Rectal smooth muscle tissue (tissue), 1 donor: Measurements from ENCODE around the gene MYH7.

ENCODE experiments used
- H3K27ac ChIP-seq: one replicate; pipeline ENCODE4 v1.7.0; 2013; ENCODE audit warnings: low read depth, low read length, inconsistent platforms
- H3K27me3 ChIP-seq: one replicate; pipeline ENCODE4 v1.7.0; 2013; ENCODE audit warnings: low read length; ENCODE audit not compliant: control insufficient read depth, insufficient read depth
- H3K36me3 ChIP-seq: one replicate; pipeline ENCODE4 v1.7.0; 2013; ENCODE audit warnings: low read length; ENCODE audit not compliant: control insufficient read depth, insufficient read depth
- H3K4me1 ChIP-seq: one replicate; pipeline ENCODE4 v1.7.0; 2013; ENCODE audit warnings: low read length; ENCODE audit not compliant: control insufficient read depth, insufficient read depth
- H3K4me3 ChIP-seq: one replicate; pipeline ENCODE4 v1.7.0; 2013; ENCODE audit warnings: low read length
- H3K9ac ChIP-seq: one replicate; pipeline ENCODE4 v1.7.0; 2013; ENCODE audit warnings: low read length

MYH7 gene

DNA sequence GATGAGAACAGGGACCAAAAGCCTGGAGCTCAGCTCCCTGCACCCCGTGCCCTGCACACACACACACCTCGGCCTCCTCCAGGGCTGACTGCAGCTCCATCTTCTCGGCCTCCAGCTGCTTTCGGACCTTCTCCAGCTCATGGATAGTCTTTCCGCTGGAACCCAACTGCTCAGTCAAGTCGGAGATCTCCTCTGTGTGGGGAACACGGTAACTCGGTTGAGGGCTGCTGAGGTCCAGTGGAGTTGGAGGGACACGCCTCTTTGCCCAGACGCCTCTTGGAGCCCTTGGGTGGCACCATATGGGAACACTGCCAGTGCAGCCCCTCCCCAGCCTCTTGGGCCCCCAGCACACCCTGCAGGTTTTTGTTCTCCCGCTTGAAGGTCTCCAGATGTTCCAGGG, 18.7 kb downstream of the MYH7 start:
- no peak overlapping the region for H3K9ac ChIP-seq
- H3K27me3 ChIP-seq: peaks cover 2% of the 10 kb centered on the region
- no peaks in the 10 kb centered on the region for H3K36me3 ChIP-seq
- H3K27ac ChIP-seq: no peak overlapping the region
- no peak overlapping the region for H3K4me3 ChIP-seq
- no peaks in the 10 kb centered on the region for H3K4me1 ChIP-seq

DNA sequence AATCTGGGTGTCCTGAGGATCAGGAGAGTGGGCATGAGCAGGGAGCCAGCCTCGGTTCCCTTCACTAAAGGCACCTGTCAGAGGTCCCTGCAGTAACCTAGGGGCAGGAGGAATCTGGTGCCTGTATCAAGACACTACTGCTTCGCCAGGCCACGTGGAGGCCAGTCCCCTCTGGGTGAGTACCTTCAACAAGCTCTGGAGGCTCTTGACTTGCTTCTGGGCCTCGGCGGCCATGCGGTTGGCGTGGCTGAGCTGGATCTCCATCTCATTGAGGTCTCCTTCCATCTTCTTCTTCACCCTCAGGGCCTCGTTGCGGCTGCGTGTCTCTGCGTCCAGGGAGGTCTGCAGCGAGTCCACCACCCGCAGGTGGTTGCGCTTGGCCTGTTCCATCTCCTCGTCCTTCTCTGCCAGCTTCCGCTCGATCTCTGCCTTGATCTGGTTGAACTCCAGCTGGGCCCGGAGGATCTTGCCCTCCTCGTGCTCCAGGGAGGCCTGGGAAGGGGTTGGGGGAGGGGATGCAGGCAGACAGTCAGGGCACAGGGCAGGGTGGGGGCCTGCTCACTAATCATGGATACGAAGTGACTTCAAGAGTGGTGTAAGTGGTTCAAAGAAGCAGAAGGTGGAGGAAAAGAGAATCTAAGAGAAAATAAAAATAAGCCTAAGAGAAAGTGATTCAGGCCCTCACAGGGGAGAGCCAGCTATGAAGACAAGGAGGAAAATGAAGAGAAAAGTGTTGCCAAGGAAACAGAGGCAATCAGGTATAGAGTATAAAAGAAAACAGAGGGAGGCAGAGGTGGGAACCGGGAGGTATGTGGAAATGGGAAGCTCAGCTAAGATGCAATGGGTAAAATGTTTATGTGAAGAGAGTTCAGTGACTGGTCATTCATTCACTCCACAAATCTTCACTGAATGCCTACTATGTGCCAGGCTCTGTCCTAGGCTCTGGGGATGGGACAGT, 19.4 kb downstream of the MYH7 start:
- Histone ChIP-seq H3K4me1 (no peaks in the 10 kb centered on the region), H3K27ac (no peak overlapping the region), H3K4me3 (no peak overlapping the region), H3K9ac (no peak overlapping the region), H3K36me3 (no peaks in the 10 kb centered on the region), H3K27me3 (peaks cover 2% of the 10 kb centered on the region)

DNA sequence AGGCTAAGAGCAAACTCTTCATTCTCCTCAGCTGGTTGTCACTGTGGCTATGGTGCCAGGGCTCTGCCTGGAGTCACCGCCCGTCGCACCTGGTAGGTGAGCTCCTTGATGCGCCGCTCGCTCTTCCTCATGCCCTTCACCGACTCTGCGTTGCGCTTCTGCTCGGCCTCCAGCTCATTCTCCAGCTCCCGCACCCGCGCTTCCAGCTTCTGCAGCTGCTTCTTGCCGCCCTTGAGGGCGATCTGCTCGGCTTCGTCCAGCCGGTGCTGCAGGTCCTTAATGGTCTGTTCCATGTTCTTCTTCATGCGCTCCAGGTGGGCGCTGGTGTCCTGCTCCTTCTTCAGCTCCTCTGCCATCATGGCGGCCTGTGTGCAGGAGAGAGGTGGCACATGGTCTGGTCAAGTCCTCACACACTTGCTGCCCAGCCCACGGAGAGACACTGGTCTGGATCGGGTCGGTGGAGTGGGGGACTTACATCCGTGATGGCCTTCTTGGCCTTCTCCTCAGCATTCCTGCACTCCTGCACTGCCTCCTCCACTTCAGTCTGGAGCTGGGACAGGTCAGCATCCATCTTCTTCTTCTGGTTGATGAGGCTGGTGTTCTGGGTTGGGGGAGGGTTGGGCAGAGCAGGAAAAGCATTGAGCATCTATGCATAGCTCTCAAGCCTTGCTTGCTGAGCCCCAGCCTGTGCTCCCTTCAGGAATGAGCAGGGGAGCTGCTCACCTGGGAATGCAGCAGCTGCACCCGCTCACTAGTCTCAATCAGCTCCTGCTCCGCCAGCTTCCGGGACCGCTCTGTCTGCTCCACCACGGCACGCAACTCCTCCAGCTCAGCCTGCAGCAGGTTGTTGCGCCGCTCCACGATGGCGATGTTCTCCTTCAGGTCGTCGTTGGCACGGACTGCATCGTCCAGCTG, 20.3 kb downstream of the MYH7 start:
- H3K9ac ChIP-seq: no peak overlapping the region
- peaks cover 2% of the 10 kb centered on the region for H3K27me3 ChIP-seq
- H3K27ac ChIP-seq: no peak overlapping the region
- no peaks in the 10 kb centered on the region for H3K36me3 ChIP-seq
- no peak overlapping the region for H3K4me3 ChIP-seq
- H3K4me1 ChIP-seq: no peaks in the 10 kb centered on the region

DNA sequence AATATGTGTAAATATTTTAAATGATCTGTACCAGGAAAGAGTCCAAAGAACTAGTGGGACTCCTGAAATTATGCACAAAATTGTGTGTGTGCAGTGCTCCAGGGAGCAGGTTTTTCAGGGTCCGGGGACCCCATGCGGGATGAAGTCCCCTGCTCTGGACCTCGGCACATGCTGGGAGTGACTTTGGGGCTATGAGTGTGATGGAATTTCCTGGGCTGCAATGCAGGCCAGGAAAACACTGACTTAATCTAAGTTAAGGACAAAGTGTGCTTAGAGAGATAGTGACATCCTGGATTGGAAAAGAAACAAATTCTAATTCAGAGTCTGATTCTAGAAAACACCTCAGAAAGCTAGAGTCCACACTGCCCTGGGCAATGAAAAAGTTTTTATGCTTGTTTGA, 21.2 kb downstream of the MYH7 start:
- H3K27me3 ChIP-seq: peaks cover 2% of the 10 kb centered on the region
- H3K4me3 ChIP-seq: no peak overlapping the region
- H3K36me3 ChIP-seq: no peaks in the 10 kb centered on the region
- H3K4me1 ChIP-seq: no peaks in the 10 kb centered on the region
- H3K9ac ChIP-seq: no peak overlapping the region
- no peak overlapping the region for H3K27ac ChIP-seq

DNA sequence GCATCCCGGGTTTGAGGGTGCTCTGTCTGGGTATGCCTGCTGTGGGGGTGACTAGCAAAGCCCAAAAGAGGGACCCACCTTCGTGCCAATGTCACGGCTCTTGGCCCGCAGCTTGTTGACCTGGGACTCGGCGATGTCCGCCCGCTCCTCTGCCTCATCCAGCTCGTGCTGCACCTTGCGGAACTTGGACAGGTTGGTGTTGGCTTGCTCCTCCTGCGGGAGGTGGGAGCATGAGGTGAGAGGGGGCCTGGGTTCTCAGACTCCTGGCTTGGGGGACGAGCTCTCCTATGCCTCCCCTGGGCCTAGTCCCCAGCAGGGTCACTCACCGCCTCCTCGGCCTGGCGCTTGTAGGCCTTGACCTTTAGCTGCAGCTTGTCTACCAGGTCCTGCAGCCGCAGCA, 21.8 kb downstream of the MYH7 start:
- Histone ChIP-seq H3K4me1 (no peaks in the 10 kb centered on the region), H3K36me3 (no peaks in the 10 kb centered on the region), H3K4me3 (no peak overlapping the region), H3K9ac (no peak overlapping the region), H3K27ac (no peak overlapping the region), H3K27me3 (peaks cover 2% of the 10 kb centered on the region)

- no peak overlapping the region for H3K4me3 ChIP-seq
- H3K4me1 ChIP-seq: no peaks in the 10 kb centered on the region
- no peak overlapping the region for H3K27ac ChIP-seq
- H3K9ac ChIP-seq: no peak overlapping the region
- H3K27me3 ChIP-seq: no peaks in the 10 kb centered on the region
- no peaks in the 10 kb centered on the region for H3K36me3 ChIP-seq
Observed at GRCh38 chr14:23411563-23412525, 23.6 kb downstream of the MYH7 start.

DNA sequence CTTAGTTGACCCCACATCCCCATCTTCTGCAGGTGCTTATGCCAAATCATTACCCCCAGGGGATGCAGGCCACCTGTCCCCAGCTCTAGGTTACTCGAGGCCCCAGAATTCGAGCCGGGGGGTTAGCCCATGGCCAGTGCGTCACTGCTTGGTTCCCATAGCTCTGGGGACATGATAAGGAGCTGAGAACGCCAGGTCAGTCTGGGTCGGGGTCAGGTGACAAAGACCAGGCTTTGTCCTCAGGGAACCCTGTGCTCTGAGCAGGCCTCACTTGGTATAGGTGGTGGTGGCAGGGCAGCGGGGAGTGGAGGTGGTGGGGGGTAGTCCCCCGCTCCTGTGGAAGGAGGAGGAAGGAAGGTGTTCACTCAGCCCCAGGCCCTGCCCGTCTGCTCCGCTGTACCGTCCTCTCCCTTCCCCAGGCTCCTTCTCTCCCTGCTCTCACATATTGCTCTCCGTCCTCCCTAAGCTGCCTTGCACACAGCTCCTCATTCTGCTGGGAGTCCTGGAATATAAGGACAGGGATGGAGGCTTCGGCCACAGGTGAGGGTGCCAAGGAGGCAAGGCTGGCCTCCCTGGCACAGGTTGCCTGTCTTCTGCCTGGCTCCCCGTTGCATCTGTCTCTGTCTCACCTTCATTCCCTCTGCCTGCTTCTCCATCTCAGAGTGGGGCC, 25.4 kb downstream of the MYH7 start:
- H3K4me1 ChIP-seq: no peaks in the 10 kb centered on the region
- no peak overlapping the region for H3K9ac ChIP-seq
- H3K4me3 ChIP-seq: no peak overlapping the region
- no peaks in the 10 kb centered on the region for H3K36me3 ChIP-seq
- H3K27me3 ChIP-seq: no peaks in the 10 kb centered on the region
- no peak overlapping the region for H3K27ac ChIP-seq

GRCh38 chr14:23409475-23409874, 26.0 kb downstream of the MYH7 start:
- Histone ChIP-seq H3K27ac (no peak overlapping the region), H3K9ac (no peak overlapping the region), H3K4me3 (no peak overlapping the region)

DNA sequence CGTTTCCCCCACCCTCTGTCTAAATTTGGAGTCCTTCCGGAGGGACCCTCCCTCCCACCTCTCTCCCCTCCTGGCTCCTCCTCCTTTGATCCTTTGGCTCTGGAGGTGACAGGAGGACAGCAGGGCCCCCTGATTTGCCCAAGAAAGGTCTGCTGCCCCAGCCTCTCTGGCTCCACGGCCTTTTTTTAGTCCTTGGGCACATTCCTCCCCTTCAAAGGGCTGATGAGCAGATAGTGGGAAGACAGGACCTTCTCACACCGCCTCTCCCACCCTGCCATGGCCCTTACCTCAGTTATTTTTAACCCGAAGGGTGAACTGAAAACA, 27.2 kb downstream of the MYH7 start:
- no peaks in the 10 kb centered on the region for H3K27me3 ChIP-seq
- H3K36me3 ChIP-seq: no peaks in the 10 kb centered on the region
- H3K27ac ChIP-seq: no peak overlapping the region
- H3K9ac ChIP-seq: no peak overlapping the region
- no peak overlapping the region for H3K4me3 ChIP-seq
- no peaks in the 10 kb centered on the region for H3K4me1 ChIP-seq

More at GRCh38 chr14:23409475-23409874, 26.0 kb downstream of the MYH7 start:
- H3K27me3 ChIP-seq: no peaks in the 10 kb centered on the region
- no peaks in the 10 kb centered on the region for H3K36me3 ChIP-seq
- no peaks in the 10 kb centered on the region for H3K4me1 ChIP-seq

DNA sequence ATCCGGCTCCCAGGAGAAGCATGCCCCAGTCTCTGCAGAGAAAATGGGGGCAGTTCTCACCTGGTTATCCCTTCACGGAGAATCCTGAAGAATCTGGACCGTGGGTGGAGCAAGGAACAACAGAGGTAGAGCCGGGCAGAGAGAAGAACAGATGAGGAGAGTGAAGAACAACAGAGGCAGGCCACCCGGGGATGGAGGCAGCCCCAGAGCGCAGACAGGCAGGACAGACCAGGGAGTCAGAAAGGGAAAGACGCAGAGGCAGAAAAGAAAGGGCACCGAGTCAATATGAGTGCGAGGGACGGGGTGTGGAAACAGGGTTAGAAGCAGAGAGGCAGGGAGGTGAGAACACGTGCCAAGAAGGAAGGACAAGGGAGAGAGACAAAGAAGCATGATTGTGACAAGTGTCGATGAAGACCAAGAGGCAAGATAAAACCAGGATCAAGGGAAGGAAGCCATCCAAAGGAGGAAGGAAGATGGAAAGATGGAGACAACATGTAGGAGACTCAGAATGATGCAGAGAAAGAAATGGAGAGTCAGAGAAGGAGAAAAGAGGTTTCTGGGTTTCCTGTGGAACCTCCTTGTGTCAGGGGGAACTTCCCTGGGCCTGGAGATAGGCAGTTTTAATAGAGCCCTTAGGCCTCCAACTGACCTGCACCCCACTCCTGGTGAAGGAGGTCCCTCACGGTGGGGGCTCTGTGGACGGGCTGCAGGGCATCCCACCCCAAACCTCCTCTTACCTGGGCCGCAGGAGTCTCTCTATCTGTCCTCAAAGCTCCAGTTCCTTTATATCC, 27.7 kb downstream of the MYH7 start, which contains the start of gene MYH6:
Gene MYH6 (minus strand): TSS at position 758 of the 791 bp plus-strand sequence. CDS start 1,050 bp downstream, outside the sequence.
- Histone ChIP-seq H3K27me3 (no peaks in the 10 kb centered on the region), H3K9ac (no peak within 1 kb of the TSS), H3K27ac (no peak within 1 kb of the TSS), H3K4me1 (no peaks in the 10 kb centered on the region), H3K36me3 (no peaks in the 10 kb centered on the region), H3K4me3 (no peak within 1 kb of the TSS)
